ENCODE data around the gene DPPA3.

GRCh38 chr12:7695566-7696197 lies 15.6 kb upstream of the DPPA3 start, which contains the start of gene GDF3:
- TF ChIP-seq POLR2A (IDR thresholded peaks at IDR 0.05; ENCODE audit: low read length) (no peak), GATA1 (IDR thresholded peaks at IDR 0.05; ENCODE audit: low read depth, low read length) (no peak)
